Measurements from ENCODE around the gene ST6GALNAC4. TPM values are rescaled to one million over a fixed set of nuclear protein-coding genes. Genes with fewer than 3 reads are reported as not detected.

Gene ST6GALNAC4
- polyA plus RNA-seq, 1 donor (not counting 4 experiments of a cell fraction or from before 2014, with no cell fraction given), result 5.8 TPM

DNA sequence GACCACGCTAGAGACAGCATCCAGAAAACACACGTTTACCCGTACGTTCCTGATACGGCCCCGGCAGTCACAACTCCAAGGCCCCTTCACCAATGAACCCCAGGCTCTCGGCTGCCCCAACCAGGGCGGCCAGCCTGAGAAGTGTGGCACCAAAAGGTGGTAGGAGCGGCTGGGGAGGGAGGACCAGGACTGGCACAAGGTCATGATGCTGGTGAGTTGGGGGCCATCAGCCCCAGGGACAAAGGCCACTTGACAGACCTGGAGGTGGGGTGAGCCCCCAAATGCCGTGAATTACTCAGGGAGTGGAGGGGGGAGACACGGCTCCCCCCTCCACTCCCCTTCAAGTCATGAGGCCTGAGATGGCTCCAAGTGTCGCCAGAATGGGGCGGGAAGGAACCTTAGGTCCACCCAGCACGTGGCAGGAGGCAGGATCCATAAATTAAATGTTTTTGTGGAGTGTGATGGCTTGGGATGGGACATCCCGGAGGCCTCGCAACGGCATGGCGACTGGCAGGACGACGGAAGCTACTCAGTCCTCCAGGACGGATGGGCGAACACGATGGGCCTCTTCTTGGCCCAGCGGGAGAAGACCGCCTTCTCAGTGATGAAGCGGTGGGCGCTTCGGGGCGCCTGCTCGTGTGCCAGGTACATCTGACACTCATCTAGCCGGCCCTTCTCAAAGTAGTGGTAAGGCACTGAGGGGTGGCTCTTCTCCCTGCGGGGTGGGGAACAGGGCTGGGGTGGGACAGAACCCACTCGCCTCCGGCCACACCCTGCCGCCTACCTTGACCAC is 8.8 kb downstream of the ST6GALNAC4 start:
- no peaks in the 10 kb centered on the region for H4K20me1 ChIP-seq (ENCODE audit: control insufficient read depth, extremely low read depth, insufficient read depth, low read length)
- H3K9me3 ChIP-seq (ENCODE audit: control insufficient read depth, low read depth, low read length), result no peaks in the 10 kb centered on the region
- H3K9me1 ChIP-seq (ENCODE audit: control insufficient read depth, extremely low read depth, insufficient read depth, low read length), result no peaks in the 10 kb centered on the region
- no peak overlapping the region for H3K9ac ChIP-seq (ENCODE audit: control insufficient read depth, extremely low read depth, insufficient read depth, low read length)
- dilution Hi-C loops (cut with MboI; ENCODE audit: extremely low pct_ligation_motif_present, low sequenced_read_pairs), result no loop called here
- H3K4me2 ChIP-seq (ENCODE audit: control insufficient read depth, extremely low read depth, insufficient read depth, low read depth, low read length), result no peak overlapping the region
- H2AFZ ChIP-seq (ENCODE audit: control insufficient read depth, low read length), result no peak overlapping the region
- no peaks in the 10 kb centered on the region for H3K4me1 ChIP-seq (ENCODE audit: control insufficient read depth, extremely low read depth, insufficient read depth, low read length)
- no peaks in the 10 kb centered on the region for H3K27me3 ChIP-seq (ENCODE audit: control insufficient read depth, extremely low read depth, insufficient read depth, low read length)
- peaks cover 0 to 4% of the 10 kb centered on the region in 2 experiments for H3K36me3 ChIP-seq (ENCODE audit: control insufficient read depth in 2 of 2, extremely low read depth in 1 of 2, insufficient read depth in 2 of 2, low read length in 2 of 2)
- no peak overlapping the region for H3K4me3 ChIP-seq (ENCODE audit: control insufficient read depth in 2 of 3, extremely low read depth in 1 of 3, insufficient read depth in 2 of 3, low read depth in 1 of 3, low read length in 3 of 3)
- no peaks in the 10 kb centered on the region for H3K79me2 ChIP-seq (ENCODE audit: control insufficient read depth, insufficient read depth, low read length)
- no peak for FAIRE-seq
- H3K27ac ChIP-seq (ENCODE audit: control insufficient read depth, insufficient read depth, low read length), result no peak overlapping the region
- no peak for DNase-seq (ENCODE audit: low read depth, low spot score)
- TF ChIP-seq, protein P1, sequence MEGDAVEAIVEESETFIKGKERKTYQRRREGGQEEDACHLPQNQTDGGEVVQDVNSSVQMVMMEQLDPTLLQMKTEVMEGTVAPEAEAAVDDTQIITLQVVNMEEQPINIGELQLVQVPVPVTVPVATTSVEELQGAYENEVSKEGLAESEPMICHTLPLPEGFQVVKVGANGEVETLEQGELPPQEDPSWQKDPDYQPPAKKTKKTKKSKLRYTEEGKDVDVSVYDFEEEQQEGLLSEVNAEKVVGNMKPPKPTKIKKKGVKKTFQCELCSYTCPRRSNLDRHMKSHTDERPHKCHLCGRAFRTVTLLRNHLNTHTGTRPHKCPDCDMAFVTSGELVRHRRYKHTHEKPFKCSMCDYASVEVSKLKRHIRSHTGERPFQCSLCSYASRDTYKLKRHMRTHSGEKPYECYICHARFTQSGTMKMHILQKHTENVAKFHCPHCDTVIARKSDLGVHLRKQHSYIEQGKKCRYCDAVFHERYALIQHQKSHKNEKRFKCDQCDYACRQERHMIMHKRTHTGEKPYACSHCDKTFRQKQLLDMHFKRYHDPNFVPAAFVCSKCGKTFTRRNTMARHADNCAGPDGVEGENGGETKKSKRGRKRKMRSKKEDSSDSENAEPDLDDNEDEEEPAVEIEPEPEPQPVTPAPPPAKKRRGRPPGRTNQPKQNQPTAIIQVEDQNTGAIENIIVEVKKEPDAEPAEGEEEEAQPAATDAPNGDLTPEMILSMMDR (optimal IDR thresholded peaks at IDR 0.05 in 1 of 3, IDR thresholded peaks at IDR 0.05 in 1 of 3, conservative IDR thresholded peaks at IDR 0.05 in 1 of 3; ENCODE audit: extremely low read depth in 1 of 3, insufficient read depth in 2 of 3, low read length in 3 of 3), result no peak
- TF ChIP-seq EZH2 (IDR thresholded peaks at IDR 0.05; ENCODE audit: low read length), result no peak

DNA sequence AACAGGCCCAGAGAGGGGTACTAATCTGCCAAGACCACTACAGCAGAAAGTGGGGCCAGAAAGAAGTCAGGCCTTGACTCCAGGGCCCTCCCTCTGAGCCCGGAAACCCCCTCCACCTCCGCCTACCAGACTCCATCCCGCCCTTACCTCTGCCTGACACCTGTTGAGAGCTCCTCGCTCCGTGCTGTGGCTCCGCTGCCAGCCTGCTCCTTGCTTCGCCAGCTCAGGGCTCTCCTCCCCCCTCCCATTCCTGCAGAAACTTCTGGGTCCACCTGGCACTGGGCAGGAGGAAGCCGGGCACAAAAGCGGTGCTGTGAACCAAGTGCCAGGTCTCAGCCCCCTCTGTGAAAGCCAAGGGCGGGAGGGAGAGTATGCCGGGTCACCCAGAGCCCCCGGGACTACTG is 11.1 kb downstream of the ST6GALNAC4 start:
- no peak overlapping the region for H3K9ac ChIP-seq (ENCODE audit: control insufficient read depth, extremely low read depth, insufficient read depth, low read length)
- H3K36me3 ChIP-seq (ENCODE audit: control insufficient read depth in 2 of 2, extremely low read depth in 1 of 2, insufficient read depth in 2 of 2, low read length in 2 of 2), result no peaks in the 10 kb centered on the region
- H3K4me3 ChIP-seq (ENCODE audit: control insufficient read depth in 2 of 3, extremely low read depth in 1 of 3, insufficient read depth in 2 of 3, low read depth in 1 of 3, low read length in 3 of 3), result no peak overlapping the region
- no peaks in the 10 kb centered on the region for H3K4me1 ChIP-seq (ENCODE audit: control insufficient read depth, extremely low read depth, insufficient read depth, low read length)
- H3K9me3 ChIP-seq (ENCODE audit: control insufficient read depth, low read depth, low read length), result no peaks in the 10 kb centered on the region
- H3K27me3 ChIP-seq (ENCODE audit: control insufficient read depth, extremely low read depth, insufficient read depth, low read length), result no peaks in the 10 kb centered on the region
- no peaks in the 10 kb centered on the region for H4K20me1 ChIP-seq (ENCODE audit: control insufficient read depth, extremely low read depth, insufficient read depth, low read length)
- no peak overlapping the region for H2AFZ ChIP-seq (ENCODE audit: control insufficient read depth, low read length)
- H3K27ac ChIP-seq (ENCODE audit: control insufficient read depth, insufficient read depth, low read length), result no peak overlapping the region
- no peak for TF ChIP-seq EZH2 (IDR thresholded peaks at IDR 0.05; ENCODE audit: low read length)
- TF ChIP-seq, protein P1 (optimal IDR thresholded peaks at IDR 0.05 in 1 of 3, IDR thresholded peaks at IDR 0.05 in 1 of 3, conservative IDR thresholded peaks at IDR 0.05 in 1 of 3; ENCODE audit: extremely low read depth in 1 of 3, insufficient read depth in 2 of 3, low read length in 3 of 3), result no peak
- no peak overlapping the region for H3K4me2 ChIP-seq (ENCODE audit: control insufficient read depth, extremely low read depth, insufficient read depth, low read depth, low read length)
- DNase-seq (ENCODE audit: low read depth, low spot score) (no peak), FAIRE-seq (no peak)
- H3K79me2 ChIP-seq (ENCODE audit: control insufficient read depth, insufficient read depth, low read length), result no peaks in the 10 kb centered on the region
- dilution Hi-C loops (cut with MboI; ENCODE audit: extremely low pct_ligation_motif_present, low sequenced_read_pairs), result no loop called here
- H3K9me1 ChIP-seq (ENCODE audit: control insufficient read depth, extremely low read depth, insufficient read depth, low read length), result no peaks in the 10 kb centered on the region
